HG02981 (cell line): ENCODE results near the gene UGT1A6.

Experiments used
- ATAC-seq: cut with Tn5 transposase; IDR thresholded peaks from one replicate; pipeline ENCODE4 v1.9.1; 2021; ENCODE audit warnings: mild to moderate bottlenecking, moderate library complexity; ENCODE audit not compliant: unreplicated experiment

UGT1A6 gene

GRCh38 chr2:233817361-233817911 lies 124.7 kb downstream of the UGT1A6 start:
- no peak for ATAC-seq

- no peak for ATAC-seq
Measured at GRCh38 chr2:233817995-233818638, 125.4 kb downstream of the UGT1A6 start.

- ATAC-seq: no peak
Measured at GRCh38 chr2:233818639-233819621, 126.2 kb downstream of the UGT1A6 start.

- no peak for ATAC-seq
Measured at GRCh38 chr2:233819884-233820773, 127.4 kb downstream of the UGT1A6 start.

GRCh38 chr2:233820774-233821105 lies 128.1 kb downstream of the UGT1A6 start:
- no peak for ATAC-seq

GRCh38 chr2:233821196-233821595 lies 128.5 kb downstream of the UGT1A6 start:
- no peak for ATAC-seq

- ATAC-seq: no peak
Measured at GRCh38 chr2:233821709-233822100, 129.0 kb downstream of the UGT1A6 start.

GRCh38 chr2:233822101-233822771 lies 129.5 kb downstream of the UGT1A6 start:
- ATAC-seq: no peak
